Neural progenitor cell (in vitro differentiated cells): ENCODE results near the gene EDN3. TPM values are rescaled to one million over a fixed set of nuclear protein-coding genes. Genes with fewer than 3 reads are reported as not detected.

Source experiments
- DNase-seq: peaks from one replicate; pipeline ENCODE4 v3.0.0-alpha.2; 2016; ENCODE audit warnings: low spot score
- H2AFZ ChIP-seq: fragments of 200-600 bp; sonication (generic); replicated peaks from 2 replicates; pipeline ENCODE4 v1.6.1; 2016; ENCODE audit warnings: antibody characterized with exemption
- H3F3A ChIP-seq: fragments of 200-600 bp; sonication (generic); 2 replicates; pipeline ENCODE4 v1.6.1; 2016; ENCODE audit warnings: antibody characterized with exemption, low read depth
- H3K27ac ChIP-seq: fragments of 200-600 bp; sonication (generic); 2 replicates; pipeline ENCODE4 v1.5.1; 2016; ENCODE audit warnings: mild to moderate bottlenecking
- H3K27me3 ChIP-seq: fragments of 200-600 bp; sonication (generic); 2 replicates; pipeline ENCODE4 v1.6.1; 2016; ENCODE audit warnings: mild to moderate bottlenecking, moderate library complexity
- H3K36me3 ChIP-seq: fragments of 200-600 bp; sonication (generic); 2 replicates; pipeline ENCODE4 v1.5.1; 2016
- H3K4me1 ChIP-seq: fragments of 200-600 bp; sonication (generic); 2 replicates; pipeline ENCODE4 v1.6.1; 2016; ENCODE audit warnings: mixed run types
- H3K4me2 ChIP-seq: fragments of 200-600 bp; sonication (generic); 2 replicates; pipeline ENCODE4 v1.6.1; 2016
- H3K4me3 ChIP-seq: fragments of 200-600 bp; sonication (generic); 2 replicates; pipeline ENCODE4 v1.5.1; 2016
- H3K79me2 ChIP-seq: fragments of 200-600 bp; sonication (generic); 2 replicates; pipeline ENCODE4 v1.6.1; 2016; ENCODE audit warnings: low read depth
- H3K9ac ChIP-seq: fragments of 200-600 bp; sonication (generic); 2 replicates; pipeline ENCODE4 v1.6.1; 2016
- H3K9me3 ChIP-seq: fragments of 200-600 bp; sonication (generic); 2 replicates; pipeline ENCODE4 v1.5.1; 2016; ENCODE audit warnings: low read depth
- H4K20me1 ChIP-seq: fragments of 200-600 bp; sonication (generic); 2 replicates; pipeline ENCODE4 v1.6.1; 2016; ENCODE audit warnings: low read depth
- H3K27ac Mint-ChIP-seq: 3 replicates; pipeline ENCODE4 v1.8.0; 2021; ENCODE audit warnings: mixed read lengths
- H3K27me3 Mint-ChIP-seq: 2 replicates; pipeline ENCODE4 v1.8.0; 2022; ENCODE audit warnings: low read depth, mild to moderate bottlenecking, inconsistent platforms, moderate library complexity, mixed read lengths; ENCODE audit not compliant: insufficient read depth
- H3K36me3 Mint-ChIP-seq: 3 replicates; pipeline ENCODE4 v1.8.0; 2021; ENCODE audit warnings: mixed read lengths
- H3K4me1 Mint-ChIP-seq: 3 replicates; pipeline ENCODE4 v1.8.0; 2021; ENCODE audit warnings: mixed read lengths
- H3K4me3 Mint-ChIP-seq: 3 replicates; pipeline ENCODE4 v1.8.0; 2021; ENCODE audit warnings: mild to moderate bottlenecking, moderate library complexity, mixed read lengths
- H3K9me3 Mint-ChIP-seq: 3 replicates; pipeline ENCODE4 v1.8.0; 2020; ENCODE audit warnings: mixed read lengths
- EZH2 ChIP-seq: fragments of 200-600 bp; sonication (generic); IDR thresholded peaks from 2 replicates; pipeline ENCODE4 v1.6.1; 2017; ENCODE audit warnings: antibody characterized with exemption, mild to moderate bottlenecking, moderate library complexity
- EZH2phosphoT487 ChIP-seq: fragments of 200-600 bp; sonication (generic); IDR thresholded peaks from 2 replicates; pipeline ENCODE4 v1.6.1; 2017; ENCODE audit warnings: antibody characterized with exemption
- total RNA-seq: library from RNA; depleted of rRNA; stranded (reverse); fragments of >200 nt; gene quantifications from 2 replicates; pipeline ENCODE4 v1.2.3, GENCODE V29; 2015; ENCODE audit warnings: low replicate concordance
- TF ChIP-seq, protein P1 (sequence below): fragments of 200-600 bp; sonication (generic); IDR thresholded peaks from 2 replicates; pipeline ENCODE4 v1.5.1; 2017; ENCODE audit warnings: antibody characterized with exemption, mild to moderate bottlenecking

EDN3 gene
- total RNA-seq, 1 donor from 2014 or later, result not detected

- DNase-seq, result no peak
- H4K20me1 ChIP-seq, result no peaks in the 10 kb centered on the region
- peaks cover 48% of the 10 kb centered on the region for H3K27me3 ChIP-seq
- H3K9ac ChIP-seq, result no peak overlapping the region
- no peaks in the 10 kb centered on the region for H3K36me3 ChIP-seq
- H2AFZ ChIP-seq, result no peak overlapping the region
- no peak overlapping the region for H3K27ac ChIP-seq
- H3K79me2 ChIP-seq, result no peaks in the 10 kb centered on the region
- H3K4me1 ChIP-seq, result peaks cover 11% of the 10 kb centered on the region
- Mint-ChIP-seq H3K27ac (no peak overlapping the region), H3K27me3 (peaks cover 26% of the 10 kb centered on the region), H3K9me3 (no peaks in the 10 kb centered on the region), H3K4me1 (peaks cover 2% of the 10 kb centered on the region), H3K4me3 (no peak overlapping the region), H3K36me3 (no peaks in the 10 kb centered on the region)
- no peaks in the 10 kb centered on the region for H3F3A ChIP-seq
- no peak for TF ChIP-seq EZH2phosphoT487
- TF ChIP-seq, protein P1, sequence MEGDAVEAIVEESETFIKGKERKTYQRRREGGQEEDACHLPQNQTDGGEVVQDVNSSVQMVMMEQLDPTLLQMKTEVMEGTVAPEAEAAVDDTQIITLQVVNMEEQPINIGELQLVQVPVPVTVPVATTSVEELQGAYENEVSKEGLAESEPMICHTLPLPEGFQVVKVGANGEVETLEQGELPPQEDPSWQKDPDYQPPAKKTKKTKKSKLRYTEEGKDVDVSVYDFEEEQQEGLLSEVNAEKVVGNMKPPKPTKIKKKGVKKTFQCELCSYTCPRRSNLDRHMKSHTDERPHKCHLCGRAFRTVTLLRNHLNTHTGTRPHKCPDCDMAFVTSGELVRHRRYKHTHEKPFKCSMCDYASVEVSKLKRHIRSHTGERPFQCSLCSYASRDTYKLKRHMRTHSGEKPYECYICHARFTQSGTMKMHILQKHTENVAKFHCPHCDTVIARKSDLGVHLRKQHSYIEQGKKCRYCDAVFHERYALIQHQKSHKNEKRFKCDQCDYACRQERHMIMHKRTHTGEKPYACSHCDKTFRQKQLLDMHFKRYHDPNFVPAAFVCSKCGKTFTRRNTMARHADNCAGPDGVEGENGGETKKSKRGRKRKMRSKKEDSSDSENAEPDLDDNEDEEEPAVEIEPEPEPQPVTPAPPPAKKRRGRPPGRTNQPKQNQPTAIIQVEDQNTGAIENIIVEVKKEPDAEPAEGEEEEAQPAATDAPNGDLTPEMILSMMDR, result no peak
- no peak for TF ChIP-seq EZH2
- H3K9me3 ChIP-seq, result no peaks in the 10 kb centered on the region
- no peak overlapping the region for H3K4me2 ChIP-seq
- no peak overlapping the region for H3K4me3 ChIP-seq
Observed at GRCh38 chr20:59295531-59295930, 4.9 kb upstream of the EDN3 start.

DNA sequence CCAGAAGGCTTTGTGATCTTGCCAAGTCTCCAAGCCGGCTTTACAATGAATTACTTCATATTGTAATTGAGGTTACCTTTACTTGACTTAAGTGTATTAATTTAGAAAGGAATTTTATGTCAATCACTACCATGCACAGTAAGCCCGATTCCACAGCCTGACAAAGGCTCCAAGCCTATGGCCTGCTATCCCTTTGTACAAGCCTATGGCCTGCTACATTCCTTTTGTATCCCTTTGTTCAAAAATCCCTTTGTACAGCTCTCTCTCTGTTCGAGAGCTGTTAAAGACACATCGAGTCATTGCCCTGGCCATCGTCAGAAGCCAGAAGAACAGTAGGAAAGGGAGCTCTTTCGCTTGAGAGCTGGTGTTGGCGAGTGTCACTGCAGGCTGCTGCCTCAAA, 2.7 kb upstream of the EDN3 start:
- TF ChIP-seq, protein P1, result no peak
- TF ChIP-seq EZH2 (no peak), EZH2phosphoT487 (no peak)

GRCh38 chr20:59299945-59300332, 472 bp upstream of the EDN3 start:
- Histone ChIP-seq H3K36me3 (no peaks in the 10 kb centered on the region), H3K4me3 (peak overlapping the region; percentile 64), H3K27me3 (peaks cover 92% of the 10 kb centered on the region), H3F3A (no peaks in the 10 kb centered on the region), H2AFZ (peak overlapping the region; percentile 97), H3K27ac (no peak overlapping the region), H3K4me1 (peaks cover 19% of the 10 kb centered on the region), H3K9me3 (no peaks in the 10 kb centered on the region), H4K20me1 (no peaks in the 10 kb centered on the region), H3K79me2 (no peaks in the 10 kb centered on the region), H3K9ac (no peak overlapping the region), H3K4me2 (peak overlapping the region; percentile 95)
- peaks cover 3% of the 10 kb centered on the region for H3K4me1 Mint-ChIP-seq
- no peaks in the 10 kb centered on the region for H3K36me3 Mint-ChIP-seq
- H3K4me3 Mint-ChIP-seq, result no peak overlapping the region
- H3K27ac Mint-ChIP-seq, result no peak overlapping the region
- TF ChIP-seq EZH2, result no peak
- TF ChIP-seq EZH2phosphoT487, result no peak
- TF ChIP-seq, protein P1, result no peak
- no peak for DNase-seq
- no peaks in the 10 kb centered on the region for H3K9me3 Mint-ChIP-seq
- H3K27me3 Mint-ChIP-seq, result peaks cover 45% of the 10 kb centered on the region

More for the DNA sequence above, 2.7 kb upstream of the EDN3 start:
- no peaks in the 10 kb centered on the region for H3K36me3 ChIP-seq
- DNase-seq, result peak; percentile 62
- no peaks in the 10 kb centered on the region for H4K20me1 ChIP-seq
- Mint-ChIP-seq H3K27me3 (peaks cover 45% of the 10 kb centered on the region), H3K4me3 (no peak overlapping the region), H3K9me3 (no peaks in the 10 kb centered on the region), H3K4me1 (no peaks in the 10 kb centered on the region), H3K36me3 (no peaks in the 10 kb centered on the region), H3K27ac (no peak overlapping the region)
- H3K9ac ChIP-seq, result no peak overlapping the region
- peaks cover 69% of the 10 kb centered on the region for H3K27me3 ChIP-seq
- peaks cover 19% of the 10 kb centered on the region for H3K4me1 ChIP-seq
- no peak overlapping the region for H3K4me3 ChIP-seq
- H3K4me2 ChIP-seq, result no peak overlapping the region
- no peaks in the 10 kb centered on the region for H3K9me3 ChIP-seq
- no peaks in the 10 kb centered on the region for H3K79me2 ChIP-seq
- no peak overlapping the region for H2AFZ ChIP-seq
- no peaks in the 10 kb centered on the region for H3F3A ChIP-seq
- H3K27ac ChIP-seq, result no peak overlapping the region
